ENCODE results near the gene GYS1.
"Not testable (repeated sequence)": the region's sequence is repeated elsewhere in the genome, so short reads cannot be mapped to it uniquely, and the experiment has no call there.

- not testable (repeated sequence) for TF ChIP-seq CTCF (IDR thresholded peaks at IDR 0.05; ENCODE audit: poor library complexity, severe bottlenecking); POLR2AphosphoS5 (IDR thresholded peaks at IDR 0.05); EZH2 (IDR thresholded peaks at IDR 0.05; ENCODE audit: borderline replicate concordance, insufficient read depth, low read length, poor library complexity, severe bottlenecking); TAF1 (IDR thresholded peaks at IDR 0.05; ENCODE audit: low read depth); EP300 (conservative IDR thresholded peaks at IDR 0.05; ENCODE audit: poor library complexity, severe bottlenecking)
Measured at GRCh38 chr19:48927692-48928091, 65.4 kb downstream of the GYS1 start.
